Neural progenitor cell (in vitro differentiated cells): ENCODE results near the gene CBY2. TPM values are rescaled to one million over a fixed set of nuclear protein-coding genes. Genes with fewer than 3 reads are reported as not detected.

Experiments
- DNase-seq: peaks from one replicate; pipeline ENCODE4 v3.0.0-alpha.2; 2016; ENCODE audit warnings: low spot score
- H2AFZ ChIP-seq: fragments of 200-600 bp; sonication (generic); replicated peaks from 2 replicates; pipeline ENCODE4 v1.6.1; 2016; ENCODE audit warnings: antibody characterized with exemption
- H3F3A ChIP-seq: fragments of 200-600 bp; sonication (generic); 2 replicates; pipeline ENCODE4 v1.6.1; 2016; ENCODE audit warnings: antibody characterized with exemption, low read depth
- H3K27ac ChIP-seq: fragments of 200-600 bp; sonication (generic); 2 replicates; pipeline ENCODE4 v1.5.1; 2016; ENCODE audit warnings: mild to moderate bottlenecking
- H3K27me3 ChIP-seq: fragments of 200-600 bp; sonication (generic); 2 replicates; pipeline ENCODE4 v1.6.1; 2016; ENCODE audit warnings: mild to moderate bottlenecking, moderate library complexity
- H3K36me3 ChIP-seq: fragments of 200-600 bp; sonication (generic); 2 replicates; pipeline ENCODE4 v1.5.1; 2016
- H3K4me1 ChIP-seq: fragments of 200-600 bp; sonication (generic); 2 replicates; pipeline ENCODE4 v1.6.1; 2016; ENCODE audit warnings: mixed run types
- H3K4me2 ChIP-seq: fragments of 200-600 bp; sonication (generic); 2 replicates; pipeline ENCODE4 v1.6.1; 2016
- H3K4me3 ChIP-seq: fragments of 200-600 bp; sonication (generic); 2 replicates; pipeline ENCODE4 v1.5.1; 2016
- H3K79me2 ChIP-seq: fragments of 200-600 bp; sonication (generic); 2 replicates; pipeline ENCODE4 v1.6.1; 2016; ENCODE audit warnings: low read depth
- H3K9ac ChIP-seq: fragments of 200-600 bp; sonication (generic); 2 replicates; pipeline ENCODE4 v1.6.1; 2016
- H3K9me3 ChIP-seq: fragments of 200-600 bp; sonication (generic); 2 replicates; pipeline ENCODE4 v1.5.1; 2016; ENCODE audit warnings: low read depth
- H4K20me1 ChIP-seq: fragments of 200-600 bp; sonication (generic); 2 replicates; pipeline ENCODE4 v1.6.1; 2016; ENCODE audit warnings: low read depth
- H3K27ac Mint-ChIP-seq: 3 replicates; pipeline ENCODE4 v1.8.0; 2021; ENCODE audit warnings: mixed read lengths
- H3K27me3 Mint-ChIP-seq: 2 replicates; pipeline ENCODE4 v1.8.0; 2022; ENCODE audit warnings: low read depth, mild to moderate bottlenecking, inconsistent platforms, moderate library complexity, mixed read lengths; ENCODE audit not compliant: insufficient read depth
- H3K36me3 Mint-ChIP-seq: 3 replicates; pipeline ENCODE4 v1.8.0; 2021; ENCODE audit warnings: mixed read lengths
- H3K4me1 Mint-ChIP-seq: 3 replicates; pipeline ENCODE4 v1.8.0; 2021; ENCODE audit warnings: mixed read lengths
- H3K4me3 Mint-ChIP-seq: 3 replicates; pipeline ENCODE4 v1.8.0; 2021; ENCODE audit warnings: mild to moderate bottlenecking, moderate library complexity, mixed read lengths
- H3K9me3 Mint-ChIP-seq: 3 replicates; pipeline ENCODE4 v1.8.0; 2020; ENCODE audit warnings: mixed read lengths
- EZH2 ChIP-seq: fragments of 200-600 bp; sonication (generic); IDR thresholded peaks from 2 replicates; pipeline ENCODE4 v1.6.1; 2017; ENCODE audit warnings: antibody characterized with exemption, mild to moderate bottlenecking, moderate library complexity
- EZH2phosphoT487 ChIP-seq: fragments of 200-600 bp; sonication (generic); IDR thresholded peaks from 2 replicates; pipeline ENCODE4 v1.6.1; 2017; ENCODE audit warnings: antibody characterized with exemption
- total RNA-seq: library from RNA; depleted of rRNA; stranded (reverse); fragments of >200 nt; gene quantifications from 2 replicates; pipeline ENCODE4 v1.2.3, GENCODE V29; 2015; ENCODE audit warnings: low replicate concordance
- TF ChIP-seq, protein P1 (sequence below): fragments of 200-600 bp; sonication (generic); IDR thresholded peaks from 2 replicates; pipeline ENCODE4 v1.5.1; 2017; ENCODE audit warnings: antibody characterized with exemption, mild to moderate bottlenecking

Gene CBY2
- total RNA-seq, 1 donor from 2014 or later = not detected

DNA sequence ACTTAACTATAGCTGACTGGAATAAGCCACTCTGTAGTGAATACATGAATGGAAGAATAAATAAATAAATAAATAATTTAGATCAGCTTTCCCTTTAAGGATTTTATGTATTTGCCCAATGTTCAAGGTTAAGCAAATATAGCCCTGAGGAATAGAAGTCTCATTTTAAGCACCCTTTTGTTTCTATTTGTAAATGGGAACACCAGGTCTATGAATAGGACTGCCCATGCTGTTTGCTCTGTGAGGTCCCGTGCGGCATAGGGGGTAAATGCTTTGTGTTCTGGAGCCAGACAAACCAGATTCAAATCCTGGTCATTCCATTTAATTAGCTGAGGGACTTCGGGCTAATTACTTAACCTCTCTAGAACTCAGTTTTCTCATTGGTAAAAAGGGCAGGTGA is 29.3 kb downstream of the CBY2 start:
- H3F3A ChIP-seq = no peaks in the 10 kb centered on the region
- no peak overlapping the region for H3K27ac Mint-ChIP-seq
- H3K27me3 ChIP-seq = no peaks in the 10 kb centered on the region
- peaks cover 3% of the 10 kb centered on the region for H3K9me3 Mint-ChIP-seq
- no peaks in the 10 kb centered on the region for H3K79me2 ChIP-seq
- H3K4me3 ChIP-seq = no peak overlapping the region
- no peak overlapping the region for H3K27ac ChIP-seq
- H3K36me3 ChIP-seq = no peaks in the 10 kb centered on the region
- H3K4me1 ChIP-seq = peaks cover 8% of the 10 kb centered on the region
- H2AFZ ChIP-seq = no peak overlapping the region
- H3K27me3 Mint-ChIP-seq = peaks cover 2% of the 10 kb centered on the region
- H3K9ac ChIP-seq = no peak overlapping the region
- DNase-seq = no peak
- no peak overlapping the region for H3K4me3 Mint-ChIP-seq
- TF ChIP-seq EZH2 (no peak), EZH2phosphoT487 (no peak)
- TF ChIP-seq, protein P1, sequence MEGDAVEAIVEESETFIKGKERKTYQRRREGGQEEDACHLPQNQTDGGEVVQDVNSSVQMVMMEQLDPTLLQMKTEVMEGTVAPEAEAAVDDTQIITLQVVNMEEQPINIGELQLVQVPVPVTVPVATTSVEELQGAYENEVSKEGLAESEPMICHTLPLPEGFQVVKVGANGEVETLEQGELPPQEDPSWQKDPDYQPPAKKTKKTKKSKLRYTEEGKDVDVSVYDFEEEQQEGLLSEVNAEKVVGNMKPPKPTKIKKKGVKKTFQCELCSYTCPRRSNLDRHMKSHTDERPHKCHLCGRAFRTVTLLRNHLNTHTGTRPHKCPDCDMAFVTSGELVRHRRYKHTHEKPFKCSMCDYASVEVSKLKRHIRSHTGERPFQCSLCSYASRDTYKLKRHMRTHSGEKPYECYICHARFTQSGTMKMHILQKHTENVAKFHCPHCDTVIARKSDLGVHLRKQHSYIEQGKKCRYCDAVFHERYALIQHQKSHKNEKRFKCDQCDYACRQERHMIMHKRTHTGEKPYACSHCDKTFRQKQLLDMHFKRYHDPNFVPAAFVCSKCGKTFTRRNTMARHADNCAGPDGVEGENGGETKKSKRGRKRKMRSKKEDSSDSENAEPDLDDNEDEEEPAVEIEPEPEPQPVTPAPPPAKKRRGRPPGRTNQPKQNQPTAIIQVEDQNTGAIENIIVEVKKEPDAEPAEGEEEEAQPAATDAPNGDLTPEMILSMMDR = no peak
- no peaks in the 10 kb centered on the region for H3K9me3 ChIP-seq
- H4K20me1 ChIP-seq = no peaks in the 10 kb centered on the region
- H3K4me2 ChIP-seq = no peak overlapping the region
- no peaks in the 10 kb centered on the region for H3K36me3 Mint-ChIP-seq
- H3K4me1 Mint-ChIP-seq = no peaks in the 10 kb centered on the region

DNA sequence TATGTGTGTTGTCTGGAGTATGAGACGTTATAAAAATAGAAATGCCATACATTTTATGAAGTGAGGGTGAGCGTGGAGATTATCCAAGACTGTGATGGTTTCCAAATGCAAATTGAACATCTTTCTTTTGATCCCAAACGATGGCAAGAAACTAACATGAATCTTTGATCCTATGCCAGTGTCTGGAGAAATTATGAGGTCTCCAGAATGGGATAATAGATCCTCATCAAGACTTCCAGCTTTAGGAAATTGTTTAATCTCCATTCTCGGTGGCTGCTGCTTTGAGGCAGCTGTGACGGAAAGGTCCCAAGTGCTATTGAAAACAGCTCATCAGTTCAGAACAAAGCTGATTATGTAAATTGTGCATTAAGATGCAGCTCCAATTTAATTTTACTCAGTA is 30.8 kb downstream of the CBY2 start:
- peaks cover 5% of the 10 kb centered on the region for H3K4me1 Mint-ChIP-seq
- no peak overlapping the region for H3K9ac ChIP-seq

DNA sequence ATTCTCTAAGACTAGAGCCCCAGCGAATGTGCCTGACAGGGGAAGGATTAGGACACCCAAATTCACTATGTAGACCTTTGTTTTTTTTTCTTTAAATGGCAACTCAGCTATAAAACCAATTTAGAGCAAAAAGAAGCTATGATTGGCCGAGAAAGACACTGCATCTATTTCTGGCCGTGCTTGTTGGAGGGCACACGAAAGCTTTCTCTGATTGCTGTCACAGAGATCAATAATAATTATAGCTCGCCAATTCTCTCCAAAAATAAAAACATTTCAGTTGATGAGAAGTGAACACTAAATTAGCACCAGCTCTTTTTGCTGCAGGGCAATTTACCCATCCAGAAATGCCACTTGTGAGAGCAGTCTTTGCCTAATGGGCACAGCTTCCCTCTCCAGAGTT is 31.2 kb downstream of the CBY2 start:
- Mint-ChIP-seq H3K27me3 (peaks cover 2% of the 10 kb centered on the region), H3K36me3 (no peaks in the 10 kb centered on the region), H3K4me1 (peaks cover 7% of the 10 kb centered on the region), H3K9me3 (peaks cover 6% of the 10 kb centered on the region), H3K27ac (no peak overlapping the region), H3K4me3 (no peak overlapping the region)
- TF ChIP-seq EZH2 = no peak
- TF ChIP-seq EZH2phosphoT487 = no peak
- TF ChIP-seq, protein P1 = no peak
- no peak overlapping the region for H3K27ac ChIP-seq
- no peaks in the 10 kb centered on the region for H4K20me1 ChIP-seq
- H3K9ac ChIP-seq = no peak overlapping the region
- H3K79me2 ChIP-seq = no peaks in the 10 kb centered on the region
- no peak overlapping the region for H2AFZ ChIP-seq
- peak overlapping the region; percentile 2 for H3K4me2 ChIP-seq
- no peaks in the 10 kb centered on the region for H3K9me3 ChIP-seq
- no peak overlapping the region for H3K4me3 ChIP-seq
- DNase-seq = no peak
- no peaks in the 10 kb centered on the region for H3F3A ChIP-seq
- H3K27me3 ChIP-seq = no peaks in the 10 kb centered on the region
- H3K4me1 ChIP-seq = peaks cover 8% of the 10 kb centered on the region
- no peaks in the 10 kb centered on the region for H3K36me3 ChIP-seq

More for the DNA sequence above, 30.8 kb downstream of the CBY2 start:
- Mint-ChIP-seq H3K27me3 (peaks cover 2% of the 10 kb centered on the region), H3K36me3 (no peaks in the 10 kb centered on the region), H3K27ac (no peak overlapping the region), H3K9me3 (peaks cover 6% of the 10 kb centered on the region), H3K4me3 (no peak overlapping the region)
- Histone ChIP-seq H3K4me1 (peaks cover 8% of the 10 kb centered on the region), H2AFZ (no peak overlapping the region), H3F3A (no peaks in the 10 kb centered on the region), H3K79me2 (no peaks in the 10 kb centered on the region), H3K27ac (no peak overlapping the region), H3K27me3 (no peaks in the 10 kb centered on the region), H3K9me3 (no peaks in the 10 kb centered on the region), H3K4me2 (peak overlapping the region; percentile 2), H3K36me3 (no peaks in the 10 kb centered on the region), H4K20me1 (no peaks in the 10 kb centered on the region), H3K4me3 (no peak overlapping the region)
- TF ChIP-seq EZH2phosphoT487 (no peak), EZH2 (no peak)
- TF ChIP-seq, protein P1 = no peak
- no peak for DNase-seq
